ENCODE measurements around the gene CACNA2D1. TPM values are rescaled to one million over a fixed set of nuclear protein-coding genes. Genes with fewer than 3 reads are reported as not detected.
A peak's percentile ranks its signal among the peaks of the same experiment; 100 is the strongest.

CACNA2D1 gene
- total RNA-seq, 1 experiment from 2014 or later, result 9.8 TPM

DNA sequence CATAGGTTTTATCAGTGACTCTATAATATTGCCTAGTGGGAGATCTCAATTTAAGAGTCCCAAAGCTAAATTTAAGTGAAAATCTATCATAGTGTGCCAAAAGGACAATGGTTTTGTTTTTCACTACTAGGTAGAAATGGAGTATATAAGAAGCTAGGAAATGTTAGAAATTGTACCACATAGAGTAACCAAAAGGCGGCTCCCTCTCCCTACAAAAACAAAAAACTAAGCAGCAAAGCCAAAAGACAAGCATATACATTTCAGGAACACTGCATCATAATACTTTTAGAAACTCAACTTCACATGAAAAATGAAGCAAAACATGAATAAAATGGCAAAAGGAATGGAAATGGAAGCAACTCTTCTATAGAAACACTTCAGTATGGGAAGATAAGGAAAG lies 271.6 kb downstream of the CACNA2D1 start:
- intact Hi-C loops (cut with micrococcal nuclease; ENCODE audit: unreplicated experiment) (loop anchor here (5.0 to 10.0 kb wide), 2 partner anchors 127 to 400 kb away; no protein-coding TSS in a partner anchor), in situ Hi-C loops (cut with HindIII; ENCODE audit: low pct_unique_long_range_greater_than_20kb, low sequenced_read_pairs) (no loop called here)

DNA sequence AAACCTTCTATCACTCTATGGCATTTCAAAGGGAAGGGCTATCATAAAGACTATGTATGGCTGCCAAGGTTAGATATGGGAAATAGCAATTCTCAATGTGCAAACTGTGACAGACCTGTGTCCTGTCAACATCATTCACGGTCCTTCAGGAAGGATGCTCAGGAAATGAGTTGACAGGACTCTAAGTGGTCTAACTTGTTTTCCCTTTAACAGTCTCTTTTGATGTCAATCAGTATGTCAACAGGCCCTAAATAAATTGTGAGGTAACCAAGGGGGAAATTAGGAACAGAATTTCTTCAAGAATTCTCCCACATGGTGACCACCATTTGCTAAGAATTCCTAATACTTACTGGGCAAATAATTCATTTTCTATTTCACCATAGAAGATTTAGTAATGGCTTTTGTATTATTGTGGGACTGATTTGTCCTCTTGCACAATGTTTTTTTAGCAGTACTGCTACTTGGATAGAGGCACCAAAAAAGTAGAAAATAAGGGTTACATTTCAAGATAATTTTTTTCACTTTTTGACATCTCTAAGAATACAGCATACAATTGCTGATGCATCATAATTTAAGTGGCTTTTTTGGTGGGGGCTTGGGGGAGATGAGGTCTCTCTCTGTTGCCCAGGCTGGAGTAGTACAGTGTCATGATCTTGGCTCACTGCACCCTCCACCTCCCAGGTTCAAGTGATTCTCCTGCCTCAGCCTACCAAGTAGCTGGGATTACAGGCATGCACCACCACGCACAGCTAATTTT lies 275.8 kb downstream of the CACNA2D1 start:
- TF ChIP-seq, protein P1, sequence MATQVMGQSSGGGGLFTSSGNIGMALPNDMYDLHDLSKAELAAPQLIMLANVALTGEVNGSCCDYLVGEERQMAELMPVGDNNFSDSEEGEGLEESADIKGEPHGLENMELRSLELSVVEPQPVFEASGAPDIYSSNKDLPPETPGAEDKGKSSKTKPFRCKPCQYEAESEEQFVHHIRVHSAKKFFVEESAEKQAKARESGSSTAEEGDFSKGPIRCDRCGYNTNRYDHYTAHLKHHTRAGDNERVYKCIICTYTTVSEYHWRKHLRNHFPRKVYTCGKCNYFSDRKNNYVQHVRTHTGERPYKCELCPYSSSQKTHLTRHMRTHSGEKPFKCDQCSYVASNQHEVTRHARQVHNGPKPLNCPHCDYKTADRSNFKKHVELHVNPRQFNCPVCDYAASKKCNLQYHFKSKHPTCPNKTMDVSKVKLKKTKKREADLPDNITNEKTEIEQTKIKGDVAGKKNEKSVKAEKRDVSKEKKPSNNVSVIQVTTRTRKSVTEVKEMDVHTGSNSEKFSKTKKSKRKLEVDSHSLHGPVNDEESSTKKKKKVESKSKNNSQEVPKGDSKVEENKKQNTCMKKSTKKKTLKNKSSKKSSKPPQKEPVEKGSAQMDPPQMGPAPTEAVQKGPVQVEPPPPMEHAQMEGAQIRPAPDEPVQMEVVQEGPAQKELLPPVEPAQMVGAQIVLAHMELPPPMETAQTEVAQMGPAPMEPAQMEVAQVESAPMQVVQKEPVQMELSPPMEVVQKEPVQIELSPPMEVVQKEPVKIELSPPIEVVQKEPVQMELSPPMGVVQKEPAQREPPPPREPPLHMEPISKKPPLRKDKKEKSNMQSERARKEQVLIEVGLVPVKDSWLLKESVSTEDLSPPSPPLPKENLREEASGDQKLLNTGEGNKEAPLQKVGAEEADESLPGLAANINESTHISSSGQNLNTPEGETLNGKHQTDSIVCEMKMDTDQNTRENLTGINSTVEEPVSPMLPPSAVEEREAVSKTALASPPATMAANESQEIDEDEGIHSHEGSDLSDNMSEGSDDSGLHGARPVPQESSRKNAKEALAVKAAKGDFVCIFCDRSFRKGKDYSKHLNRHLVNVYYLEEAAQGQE (IDR thresholded peaks at IDR 0.05; ENCODE audit: insufficient read depth in 1 of 2, low read depth in 2 of 2, low read length in 1 of 2), result no peak
- TF ChIP-seq SIN3A (IDR thresholded peaks at IDR 0.05; ENCODE audit: borderline replicate concordance, insufficient read depth, low read depth, low read length) (no peak), POLR2AphosphoS5 (IDR thresholded peaks at IDR 0.05; ENCODE audit: low read depth, low read length) (no peak), TCF7L2 (IDR thresholded peaks at IDR 0.05; ENCODE audit: low read depth, low read length) (no peak)
- TF ChIP-seq, protein P2, sequence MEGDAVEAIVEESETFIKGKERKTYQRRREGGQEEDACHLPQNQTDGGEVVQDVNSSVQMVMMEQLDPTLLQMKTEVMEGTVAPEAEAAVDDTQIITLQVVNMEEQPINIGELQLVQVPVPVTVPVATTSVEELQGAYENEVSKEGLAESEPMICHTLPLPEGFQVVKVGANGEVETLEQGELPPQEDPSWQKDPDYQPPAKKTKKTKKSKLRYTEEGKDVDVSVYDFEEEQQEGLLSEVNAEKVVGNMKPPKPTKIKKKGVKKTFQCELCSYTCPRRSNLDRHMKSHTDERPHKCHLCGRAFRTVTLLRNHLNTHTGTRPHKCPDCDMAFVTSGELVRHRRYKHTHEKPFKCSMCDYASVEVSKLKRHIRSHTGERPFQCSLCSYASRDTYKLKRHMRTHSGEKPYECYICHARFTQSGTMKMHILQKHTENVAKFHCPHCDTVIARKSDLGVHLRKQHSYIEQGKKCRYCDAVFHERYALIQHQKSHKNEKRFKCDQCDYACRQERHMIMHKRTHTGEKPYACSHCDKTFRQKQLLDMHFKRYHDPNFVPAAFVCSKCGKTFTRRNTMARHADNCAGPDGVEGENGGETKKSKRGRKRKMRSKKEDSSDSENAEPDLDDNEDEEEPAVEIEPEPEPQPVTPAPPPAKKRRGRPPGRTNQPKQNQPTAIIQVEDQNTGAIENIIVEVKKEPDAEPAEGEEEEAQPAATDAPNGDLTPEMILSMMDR (IDR thresholded peaks at IDR 0.05), result no peak
- Histone ChIP-seq H3K27ac (ENCODE audit: low read length) (no peak overlapping the region), H3K36me3 (ENCODE audit: control insufficient read depth, insufficient read depth, low read length) (no peaks in the 10 kb centered on the region), H3K9me3 (ENCODE audit: control insufficient read depth, insufficient read depth, low read depth, low read length) (no peaks in the 10 kb centered on the region), H3K4me3 (ENCODE audit: low read depth in 2 of 2, low read length in 2 of 2) (no peak overlapping the region), H3K4me1 (ENCODE audit: control insufficient read depth, insufficient read depth, low read length) (no peaks in the 10 kb centered on the region), H3K27me3 (ENCODE audit: control insufficient read depth, insufficient read depth, low read length) (no peaks in the 10 kb centered on the region)
- intact Hi-C loops (cut with micrococcal nuclease; ENCODE audit: unreplicated experiment) (loop anchor here (2.0 kb wide), 1 partner anchor 69 kb away; no protein-coding TSS in a partner anchor), in situ Hi-C loops (cut with HindIII; ENCODE audit: low pct_unique_long_range_greater_than_20kb, low sequenced_read_pairs) (no loop called here)
- ChIA-PET POLR2A (no interaction called here), CTCF (no interaction called here)
- no peak for ATAC-seq
- no peak for DNase-seq (ENCODE audit: low read depth, low spot score)
- no TSS peak for BruUV-seq (replicated peaks)

More for the DNA sequence above, 271.6 kb downstream of the CACNA2D1 start:
- no peaks in the 10 kb centered on the region for H3K4me1 ChIP-seq (ENCODE audit: control insufficient read depth, insufficient read depth, low read length)
- H3K4me3 ChIP-seq (ENCODE audit: low read depth in 2 of 2, low read length in 2 of 2), result no peak overlapping the region
- no peak for DNase-seq (ENCODE audit: low read depth, low spot score)
- ATAC-seq, result no peak
- TF ChIP-seq, protein P2 (IDR thresholded peaks at IDR 0.05), result peak; percentile 39; the same call in 1 of the 2 replicates
- no peak for TF ChIP-seq SIN3A (IDR thresholded peaks at IDR 0.05; ENCODE audit: borderline replicate concordance, insufficient read depth, low read depth, low read length)
- no peaks in the 10 kb centered on the region for H3K9me3 ChIP-seq (ENCODE audit: control insufficient read depth, insufficient read depth, low read depth, low read length)
- no peaks in the 10 kb centered on the region for H3K27me3 ChIP-seq (ENCODE audit: control insufficient read depth, insufficient read depth, low read length)
- POLR2A ChIA-PET, result no interaction called here
- CTCF ChIA-PET, result no interaction called here
- no TSS peak for BruUV-seq (replicated peaks)
- H3K27ac ChIP-seq (ENCODE audit: low read length), result no peak overlapping the region
- H3K36me3 ChIP-seq (ENCODE audit: control insufficient read depth, insufficient read depth, low read length), result no peaks in the 10 kb centered on the region
